CD14-positive monocyte (primary cell): ENCODE measurements around the gene MIA. TPM values are rescaled to one million over a fixed set of nuclear protein-coding genes. Genes with fewer than 3 reads are reported as not detected.
"Not testable (repeated sequence)": the region's sequence is repeated elsewhere in the genome, so short reads cannot be mapped to it uniquely, and the experiment has no call there.

ENCODE experiments used
- DNase-seq, 3 donors: peaks; one replicate each; pipeline ENCODE4 v3.0.0-alpha.2; 2011 to 2022
- H2AFZ ChIP-seq: 2 replicates; pipeline ENCODE4 v1.6.0; 2012; ENCODE audit warnings: mild to moderate bottlenecking, low read depth, low read length, inconsistent platforms; ENCODE audit not compliant: insufficient read depth, poor library complexity, severe bottlenecking
- H3K27ac ChIP-seq, 2 donors: 1 replicate in 1 of 2; 2 replicates in 1 of 2; pipeline ENCODE4 v1.5.1; 2012 to 2013; ENCODE audit warnings: low read length in 2 of 2, control low read depth in 1 of 2, inconsistent platforms in 1 of 2, low read depth in 1 of 2, mild to moderate bottlenecking in 1 of 2
- H3K27me3 ChIP-seq, 2 donors: one replicate each; pipeline versions ENCODE4 v1.6.0 to v1.6.1; 2011 to 2013; ENCODE audit warnings: low read length in 2 of 2; ENCODE audit not compliant: control insufficient read depth in 2 of 2, insufficient read depth in 2 of 2
- H3K36me3 ChIP-seq, 2 donors: replicated peaks in 1 of 2; 1 replicate in 1 of 2; 2 replicates in 1 of 2; pipeline versions ENCODE4 v1.5.1 to v1.6.1; 2012 to 2013; ENCODE audit warnings: low read length in 2 of 2, control low read depth in 1 of 2, inconsistent platforms in 1 of 2, mild to moderate bottlenecking in 1 of 2; ENCODE audit not compliant: insufficient read depth in 2 of 2, control insufficient read depth in 1 of 2
- H3K4me1 ChIP-seq, 2 donors: 1 replicate in 1 of 2; 2 replicates in 1 of 2; pipeline versions ENCODE4 v1.5.1 to v1.6.1; 2012 to 2013; ENCODE audit warnings: low read length in 2 of 2, control low read depth in 1 of 2, inconsistent platforms in 1 of 2, mild to moderate bottlenecking in 1 of 2, moderate library complexity in 1 of 2; ENCODE audit not compliant: insufficient read depth in 2 of 2, control insufficient read depth in 1 of 2
- H3K4me2 ChIP-seq: replicated peaks from 2 replicates; pipeline ENCODE3; 2012; ENCODE audit warnings: low read length, moderate library complexity, mild to moderate bottlenecking; ENCODE audit not compliant: poor library complexity, severe bottlenecking; ENCODE audit errors: extremely low read depth
- H3K4me3 ChIP-seq, 3 experiments: fragments of 200-600 bp in 1 of 3; sonication (generic) in 1 of 3; replicated peaks in 1 of 3; 1 replicate in 2 of 3; 2 replicates in 1 of 3; pipeline ENCODE4 v1.5.1; 2011 to 2013; ENCODE audit warnings: low read length in 3 of 3, mild to moderate bottlenecking in 3 of 3, control low read depth in 2 of 3, low read depth in 2 of 3, inconsistent platforms in 1 of 3, moderate library complexity in 1 of 3
- H3K79me2 ChIP-seq: 2 replicates; pipeline ENCODE4 v1.6.0; 2012; ENCODE audit warnings: mild to moderate bottlenecking, control low read depth, inconsistent platforms, low read length, moderate library complexity; ENCODE audit not compliant: insufficient read depth
- H3K9ac ChIP-seq: 2 replicates; pipeline ENCODE4 v1.6.0; 2017; ENCODE audit warnings: low read length, mild to moderate bottlenecking; ENCODE audit not compliant: insufficient read depth, poor library complexity, severe bottlenecking
- H3K9me3 ChIP-seq, 2 donors: replicated peaks in 1 of 2; 1 replicate in 1 of 2; 2 replicates in 1 of 2; pipeline versions ENCODE4 v1.5.1 to v1.6.1; 2012 to 2013; ENCODE audit warnings: low read length in 2 of 2, control low read depth in 1 of 2; ENCODE audit not compliant: control insufficient read depth in 1 of 2, insufficient read depth in 1 of 2
- H4K20me1 ChIP-seq: 2 replicates; pipeline ENCODE4 v1.6.0; 2012; ENCODE audit warnings: mild to moderate bottlenecking, low read length, control low read depth, moderate library complexity; ENCODE audit not compliant: insufficient read depth
- H3K27ac Mint-ChIP-seq, 7 donors: one replicate each; pipeline ENCODE4 v1.8.0; 2020; ENCODE audit warnings: mild to moderate bottlenecking in 7 of 7, mixed read lengths in 7 of 7, moderate library complexity in 6 of 7, inconsistent platforms in 2 of 7
- H3K27me3 Mint-ChIP-seq, 3 donors: one replicate each; pipeline ENCODE4 v1.8.0; 2021 to 2022; ENCODE audit warnings: low read depth in 3 of 3, mild to moderate bottlenecking in 3 of 3, mixed read lengths in 3 of 3, moderate library complexity in 3 of 3, inconsistent platforms in 1 of 3
- H3K36me3 Mint-ChIP-seq, 2 donors: one replicate each; pipeline ENCODE4 v1.8.0; 2020; ENCODE audit warnings: mixed read lengths in 2 of 2, inconsistent platforms in 1 of 2, mild to moderate bottlenecking in 1 of 2
- H3K4me1 Mint-ChIP-seq: one replicate; pipeline ENCODE4 v1.8.0; 2020; ENCODE audit warnings: mild to moderate bottlenecking, mixed read lengths
- H3K4me3 Mint-ChIP-seq, 2 donors: one replicate each; pipeline ENCODE4 v1.8.0; 2020; ENCODE audit warnings: mild to moderate bottlenecking in 2 of 2, mixed read lengths in 2 of 2, moderate library complexity in 1 of 2
- H3K9me3 Mint-ChIP-seq, 7 donors: one replicate each; pipeline ENCODE4 v1.8.0; 2020 to 2022; ENCODE audit warnings: mixed read lengths in 7 of 7, mild to moderate bottlenecking in 6 of 7, moderate library complexity in 6 of 7, inconsistent platforms in 2 of 7
- WGBS: methylation state at CpG from one replicate; pipeline ENCODE4 v1.1.5; 2013; ENCODE audit warnings: missing lambda C conversion rate; ENCODE audit not compliant: insufficient coverage; 5-methylcytosine and 5-hydroxymethylcytosine counted together
- intact Hi-C, 2 donors: fragments of 100-400 bp; cut with micrococcal nuclease; formaldehyde crosslinking; loops; one replicate each; pipeline versions ENCODE4 v1.15.0 to v1.15.1; 2023
- polyA plus RNA-seq, 3 donors: library from polyadenylated mRNA; depleted of rRNA in 1 of 3; unstranded in 2 of 3; stranded (reverse) in 1 of 3; fragments of 300-500 nt in 2 of 3; fragments of >200 nt in 1 of 3; fragmentation: Illumina TruSeq in 2 of 3; gene quantifications; 1 replicate in 2 of 3; 2 replicates in 1 of 3; pipeline ENCODE4 v1.2.3, GENCODE V29; 2012 to 2021

Gene MIA
- polyA plus RNA-seq, 3 donors = 0.47 TPM; not detected in 2

GRCh38 chr19:40825460-40826095, 50.3 kb downstream of the MIA start:
- H3K9ac ChIP-seq, H3K4me3 Mint-ChIP-seq, H3K79me2 ChIP-seq, H3K27me3 ChIP-seq, H3K4me2 ChIP-seq, DNase-seq, H3K36me3 ChIP-seq, H3K9me3 ChIP-seq, H3K9me3 Mint-ChIP-seq, H3K4me3 ChIP-seq, H3K27me3 Mint-ChIP-seq, intact Hi-C loops, H3K27ac ChIP-seq, H2AFZ ChIP-seq, H4K20me1 ChIP-seq, H3K36me3 Mint-ChIP-seq: not testable (repeated sequence)
- peak overlapping the region in 2 of 7 donors; percentile 31 to 51 for H3K27ac Mint-ChIP-seq
- no CpG with 5 or more reads among the region's 6 CpGs for WGBS
- peaks cover 32 to 35% of the 10 kb centered on the region in 2 donors for H3K4me1 ChIP-seq
- peaks cover 44% of the 10 kb centered on the region for H3K4me1 Mint-ChIP-seq

GRCh38 chr19:40826312-40826698, 51.0 kb downstream of the MIA start:
- H3K9me3 Mint-ChIP-seq, H2AFZ ChIP-seq, H3K79me2 ChIP-seq, H3K4me3 ChIP-seq, H3K27me3 ChIP-seq, H3K36me3 ChIP-seq, H3K9ac ChIP-seq, H3K9me3 ChIP-seq, H4K20me1 ChIP-seq, H3K36me3 Mint-ChIP-seq, H3K27me3 Mint-ChIP-seq, H3K4me3 Mint-ChIP-seq, DNase-seq, intact Hi-C loops, H3K27ac ChIP-seq, H3K4me2 ChIP-seq: not testable (repeated sequence)
- Mint-ChIP-seq H3K27ac (peak overlapping the region in 2 of 7 donors; percentile 51 to 82), H3K4me1 (peaks cover 46% of the 10 kb centered on the region)
- H3K4me1 ChIP-seq = peaks cover 32 to 36% of the 10 kb centered on the region in 2 donors
- 98% methylated on average over 5 of the region's 14 CpGs for WGBS

- H3K36me3 Mint-ChIP-seq, H3K4me3 Mint-ChIP-seq, H4K20me1 ChIP-seq, intact Hi-C loops, H3K27ac ChIP-seq, H3K36me3 ChIP-seq, H3K9ac ChIP-seq, H3K4me3 ChIP-seq, H2AFZ ChIP-seq, H3K79me2 ChIP-seq, H3K4me2 ChIP-seq, H3K9me3 ChIP-seq, H3K27me3 Mint-ChIP-seq, H3K9me3 Mint-ChIP-seq, H3K27me3 ChIP-seq: not testable (repeated sequence)
- DNase-seq = peak; percentile 36 to 53 (median 47)
- Mint-ChIP-seq H3K27ac (peak overlapping the region in 6 of 7 donors; percentile 46 to 82 (median 47)), H3K4me1 (peaks cover 49% of the 10 kb centered on the region)
- peaks cover 36 to 40% of the 10 kb centered on the region in 2 donors for H3K4me1 ChIP-seq
- WGBS = 60% methylated on average over 20 of the region's 29 CpGs
Observed at GRCh38 chr19:40826699-40827385, 51.5 kb downstream of the MIA start.

Other genes starting within 250 kb of the MIA start
- gene SHKBP1, start 198.6 kb upstream of the MIA start, polyA plus RNA-seq = 100 to 1,000 TPM; 234 to 324 (median 284) TPM
- gene LTBP4, start 174.2 kb upstream of the MIA start, polyA plus RNA-seq = 10 to 100 TPM in 1 of 3 donors, 1 to 10 TPM in 2; 3.8 to 38.7 (median 8.0) TPM
- 1 to 10 TPM in 1 of 3 donors, under 1 TPM in 2; 0.12 to 7.2 (median 0.45) TPM for gene NUMBL, start 84.9 kb upstream of the MIA start, polyA plus RNA-seq
- gene COQ8B, start 58.6 kb upstream of the MIA start, polyA plus RNA-seq = 10 to 100 TPM; 16.0 to 44.0 (median 23.4) TPM
- gene ITPKC, start 58.4 kb upstream of the MIA start, polyA plus RNA-seq = 1 to 10 TPM; 2.7 to 5.7 (median 2.9) TPM
- 10 to 100 TPM in 1 of 3 donors, 1 to 10 TPM in 2; 4.3 to 13.0 (median 8.5) TPM for gene ACTMAP, start 25.0 kb upstream of the MIA start, polyA plus RNA-seq
- 10 to 100 TPM; 27.9 to 78.3 (median 44.2) TPM for gene SNRPA, start 24.3 kb upstream of the MIA start, polyA plus RNA-seq
- gene RAB4B, start 2.7 kb downstream of the MIA start, polyA plus RNA-seq = 100 to 1,000 TPM in 2 of 3 donors, 10 to 100 TPM in 1; 89.4 to 132 (median 108) TPM
- 10 to 100 TPM; 60.6 to 76.8 (median 64.5) TPM for gene EGLN2, start 23.7 kb downstream of the MIA start, polyA plus RNA-seq
- gene CYP2A6, start 74.9 kb downstream of the MIA start, polyA plus RNA-seq = not detected
- not detected for gene CYP2A7, start 106.7 kb downstream of the MIA start, polyA plus RNA-seq
- not detected for gene CYP2B6, start 215.8 kb downstream of the MIA start, polyA plus RNA-seq